GM12878 (cell line): Measurements from ENCODE around the gene ZNF480. TPM values are rescaled to one million over a fixed set of nuclear protein-coding genes. Genes with fewer than 3 reads are reported as not detected.

Source experiments
- BACH1 ChIP-seq: fragments of 450-650 bp; IDR thresholded peaks from 2 replicates; pipeline ENCODE4 v1.6.1; 2017; ENCODE audit warnings: mild to moderate bottlenecking, borderline replicate concordance
- BHLHE40 ChIP-seq, 2 experiments: fragments of 450-650 bp in 1 of 2; IDR thresholded peaks; 2 replicates each; pipeline ENCODE4 v1.6.1; 2011 to 2017; ENCODE audit warnings: low read depth in 2 of 2, borderline replicate concordance in 1 of 2, improper control_type of control experiment in 1 of 2, low read length in 1 of 2, mild to moderate bottlenecking in 1 of 2
- EGR1 ChIP-seq, 2 experiments: IDR thresholded peaks; 1 replicate in 1 of 2; 2 replicates in 1 of 2; pipeline ENCODE4 v1.6.1; 2011 to 2012; ENCODE audit warnings: low read depth in 2 of 2, low read length in 2 of 2, borderline replicate concordance in 1 of 2, mild to moderate bottlenecking in 1 of 2, moderate library complexity in 1 of 2
- EP300 ChIP-seq, 2 experiments: fragments of 150-350 bp in 1 of 2; IDR thresholded peaks; 2 replicates each; pipeline ENCODE4 v1.6.1; 2011 to 2012; ENCODE audit warnings: low read depth in 2 of 2, low read length in 2 of 2, borderline replicate concordance in 1 of 2, improper control_type of control experiment in 1 of 2, inconsistent platforms in 1 of 2; ENCODE audit not compliant: control insufficient read depth in 1 of 2
- JUND ChIP-seq: IDR thresholded peaks from 2 replicates; pipeline ENCODE4 v1.6.1; 2012; ENCODE audit warnings: low read depth, mild to moderate bottlenecking, low read length, improper control_type of control experiment, moderate library complexity
- MTA2 ChIP-seq: fragments of 450-650 bp; IDR thresholded peaks from 2 replicates; pipeline ENCODE4 v1.6.1; 2016; ENCODE audit warnings: low read depth, mild to moderate bottlenecking, moderate library complexity
- MXI1 ChIP-seq: fragments of 150-350 bp; IDR thresholded peaks from 2 replicates; pipeline ENCODE4 v1.6.1; 2011; ENCODE audit warnings: low read depth, mild to moderate bottlenecking, inconsistent platforms, low read length, improper control_type of control experiment
- SP1 ChIP-seq: IDR thresholded peaks from one replicate; pipeline ENCODE4 v1.6.1; 2011; ENCODE audit warnings: low read depth, low read length
- TCF3 ChIP-seq: IDR thresholded peaks from 2 replicates; pipeline ENCODE4 v1.6.1; 2012; ENCODE audit warnings: low read depth, mild to moderate bottlenecking, low read length, borderline replicate concordance; ENCODE audit not compliant: insufficient read depth
- polyA plus RNA-seq, 11 experiments: library from polyadenylated mRNA; depleted of rRNA in 4 of 11; unstranded in 6 of 11; stranded (reverse) in 5 of 11; fragments of >200 nt; fragmentation: Nextera tagmentation in 4 of 11; fragmentation: Illumina TruSeq in 1 of 11; extraction: Ambion mirVana in 4 of 11; extraction: Trizol in 1 of 11; gene quantifications; 1 replicate in 1 of 11; 2 replicates in 10 of 11; pipeline versions ENCODE4 v1.2.1 to v1.2.3, GENCODE V29; 2011 to 2016; ENCODE audit warnings: inconsistent platforms in 2 of 11, missing spikeins in 2 of 11, low read depth in 1 of 11
- total RNA-seq, 4 experiments: library from RNA; depleted of rRNA in 3 of 4; stranded (reverse); fragments of >200 nt in 3 of 4; fragmentation: Illumina TruSeq in 1 of 4; extraction: Trizol in 1 of 4; gene quantifications; 2 replicates each; pipeline versions ENCODE4 v1.2.1 to v1.2.3, GENCODE V29; 2013 to 2021
- TF ChIP-seq, protein P1 (sequence below), 3 experiments: IDR thresholded peaks in 2 of 3; conservative IDR thresholded peaks in 1 of 3; 2 replicates each; pipeline ENCODE4 v1.5.1; 2011; ENCODE audit warnings: low read depth in 3 of 3, low read length in 3 of 3, mild to moderate bottlenecking in 3 of 3, control low read depth in 2 of 3, moderate library complexity in 2 of 3, inconsistent platforms in 1 of 3, mixed read lengths in 1 of 3; ENCODE audit not compliant: control insufficient read depth in 2 of 3, insufficient read depth in 1 of 3; ENCODE audit errors: extremely low read depth in 1 of 3

ZNF480 gene
- total and polyA plus RNA-seq, 10 of the 15 experiments (the other 5 are each of a cell fraction or from before 2014, with no cell fraction given) = 6.6 to 26.5 (median 16.8) TPM

DNA sequence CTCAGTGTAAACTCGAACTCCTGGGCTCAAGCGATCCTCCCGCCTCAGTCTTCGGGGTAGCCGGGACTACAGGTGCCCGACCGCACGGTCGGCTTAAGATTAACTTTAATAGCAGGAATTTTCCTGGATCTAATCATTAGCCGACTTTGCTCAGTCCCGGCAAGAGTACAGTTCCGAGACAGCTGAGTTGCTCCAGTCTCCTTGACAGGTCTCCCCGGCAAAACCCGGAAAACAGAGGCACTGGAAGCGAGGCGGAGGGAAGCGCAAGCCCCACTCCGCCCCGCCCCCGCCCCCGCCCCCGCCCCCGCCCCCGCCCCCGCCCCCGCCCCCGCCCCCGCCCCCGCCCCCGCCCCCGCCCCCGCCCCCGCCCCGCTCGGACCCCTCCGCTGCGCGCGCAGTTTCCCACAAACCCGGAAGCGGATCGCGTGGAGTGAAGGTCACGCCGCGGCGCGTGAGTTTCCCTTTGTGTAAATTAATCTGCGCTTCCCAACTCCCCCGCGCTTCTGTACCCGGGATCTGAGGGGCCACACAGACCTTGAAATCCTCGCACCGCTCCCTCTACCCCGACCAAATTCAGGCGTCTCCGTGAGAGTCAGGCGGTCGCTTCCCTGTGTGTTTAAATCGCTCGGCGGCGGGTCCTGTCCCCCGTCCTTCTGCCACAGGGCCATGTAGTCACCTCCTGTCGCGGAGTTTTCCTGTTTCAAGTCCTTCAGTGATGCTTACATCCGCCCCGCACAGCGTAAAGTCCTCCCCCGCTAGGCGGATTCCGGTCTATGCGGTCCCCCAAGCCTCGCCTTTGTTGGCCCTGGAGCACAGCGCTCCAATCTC is at the start of gene ZNF480 (continued):
- TF ChIP-seq EP300 (IDR thresholded peaks at IDR 0.05; ENCODE audit: borderline replicate concordance in 1 of 2, control insufficient read depth in 1 of 2, low read depth in 2 of 2, low read length in 2 of 2) (no peak), MTA2 (0 out of 2 replicates have a peak, but pooled peaks have one; percentile 23), JUND (no peak), BACH1 (0 out of 2 replicates have a peak, but pooled peaks have one; percentile 21), EGR1 (IDR thresholded peaks at IDR 0.05; ENCODE audit: borderline replicate concordance in 1 of 2, low read depth in 2 of 2, low read length in 2 of 2) (peak in 1 of 2 experiments; percentile 61; a peak in 2 of 3 replicates), SP1 (peak; percentile 7), TCF3 (0 out of 2 replicates have a peak, but pooled peaks have one; percentile 4), MXI1 (peak; percentile 34), BHLHE40 (IDR thresholded peaks at IDR 0.05; ENCODE audit: borderline replicate concordance in 1 of 2, low read depth in 2 of 2, low read length in 1 of 2) (peak; percentile 47 to 71; a peak in 2 of 4 replicates)
- TF ChIP-seq, protein P1, sequence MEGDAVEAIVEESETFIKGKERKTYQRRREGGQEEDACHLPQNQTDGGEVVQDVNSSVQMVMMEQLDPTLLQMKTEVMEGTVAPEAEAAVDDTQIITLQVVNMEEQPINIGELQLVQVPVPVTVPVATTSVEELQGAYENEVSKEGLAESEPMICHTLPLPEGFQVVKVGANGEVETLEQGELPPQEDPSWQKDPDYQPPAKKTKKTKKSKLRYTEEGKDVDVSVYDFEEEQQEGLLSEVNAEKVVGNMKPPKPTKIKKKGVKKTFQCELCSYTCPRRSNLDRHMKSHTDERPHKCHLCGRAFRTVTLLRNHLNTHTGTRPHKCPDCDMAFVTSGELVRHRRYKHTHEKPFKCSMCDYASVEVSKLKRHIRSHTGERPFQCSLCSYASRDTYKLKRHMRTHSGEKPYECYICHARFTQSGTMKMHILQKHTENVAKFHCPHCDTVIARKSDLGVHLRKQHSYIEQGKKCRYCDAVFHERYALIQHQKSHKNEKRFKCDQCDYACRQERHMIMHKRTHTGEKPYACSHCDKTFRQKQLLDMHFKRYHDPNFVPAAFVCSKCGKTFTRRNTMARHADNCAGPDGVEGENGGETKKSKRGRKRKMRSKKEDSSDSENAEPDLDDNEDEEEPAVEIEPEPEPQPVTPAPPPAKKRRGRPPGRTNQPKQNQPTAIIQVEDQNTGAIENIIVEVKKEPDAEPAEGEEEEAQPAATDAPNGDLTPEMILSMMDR (IDR thresholded peaks at IDR 0.05 in 2 of 3, conservative IDR thresholded peaks at IDR 0.05 in 1 of 3; ENCODE audit: control insufficient read depth in 2 of 3, extremely low read depth in 1 of 3, insufficient read depth in 1 of 3, low read depth in 3 of 3, low read length in 3 of 3) = peak in 1 of 3 experiments; percentile 25; a peak in 1 of 6 replicates
- TF ChIP-seq, all 136 proteins: peak for 27
